HG03135 (cell line): ENCODE measurements around the gene COG2.
"Not testable (repeated sequence)": the region's sequence is repeated elsewhere in the genome, so short reads cannot be mapped to it uniquely, and the experiment has no call there.

Source experiments
- ATAC-seq: cut with Tn5 transposase; IDR thresholded peaks from one replicate; pipeline ENCODE4 v1.9.1; 2021; ENCODE audit warnings: mild to moderate bottlenecking, moderate library complexity; ENCODE audit not compliant: unreplicated experiment

COG2 gene

GRCh38 chr1:230712470-230712942 is 70.2 kb downstream of the COG2 start:
- ATAC-seq, result no peak

- ATAC-seq, result no peak
Observed at GRCh38 chr1:230713138-230713537, 70.9 kb downstream of the COG2 start.

DNA sequence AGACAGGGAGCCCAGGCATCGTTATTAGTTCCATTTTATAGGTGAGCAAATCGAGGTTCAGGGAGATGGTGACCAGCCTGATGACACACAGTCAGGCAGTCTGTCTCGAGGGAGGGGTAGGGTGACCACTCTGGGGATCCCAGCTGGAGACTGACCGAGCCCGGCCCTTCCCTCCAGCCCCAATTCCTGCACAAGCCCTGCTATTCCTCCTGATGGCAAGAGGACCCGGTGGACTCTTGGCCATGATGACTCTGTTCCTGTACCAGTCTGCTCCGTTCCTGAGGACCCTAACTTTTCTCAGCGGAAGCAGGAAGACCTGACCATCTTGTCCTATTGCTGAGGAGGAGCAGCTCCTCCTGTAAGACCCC is 71.2 kb downstream of the COG2 start:
- ATAC-seq, result no peak

DNA sequence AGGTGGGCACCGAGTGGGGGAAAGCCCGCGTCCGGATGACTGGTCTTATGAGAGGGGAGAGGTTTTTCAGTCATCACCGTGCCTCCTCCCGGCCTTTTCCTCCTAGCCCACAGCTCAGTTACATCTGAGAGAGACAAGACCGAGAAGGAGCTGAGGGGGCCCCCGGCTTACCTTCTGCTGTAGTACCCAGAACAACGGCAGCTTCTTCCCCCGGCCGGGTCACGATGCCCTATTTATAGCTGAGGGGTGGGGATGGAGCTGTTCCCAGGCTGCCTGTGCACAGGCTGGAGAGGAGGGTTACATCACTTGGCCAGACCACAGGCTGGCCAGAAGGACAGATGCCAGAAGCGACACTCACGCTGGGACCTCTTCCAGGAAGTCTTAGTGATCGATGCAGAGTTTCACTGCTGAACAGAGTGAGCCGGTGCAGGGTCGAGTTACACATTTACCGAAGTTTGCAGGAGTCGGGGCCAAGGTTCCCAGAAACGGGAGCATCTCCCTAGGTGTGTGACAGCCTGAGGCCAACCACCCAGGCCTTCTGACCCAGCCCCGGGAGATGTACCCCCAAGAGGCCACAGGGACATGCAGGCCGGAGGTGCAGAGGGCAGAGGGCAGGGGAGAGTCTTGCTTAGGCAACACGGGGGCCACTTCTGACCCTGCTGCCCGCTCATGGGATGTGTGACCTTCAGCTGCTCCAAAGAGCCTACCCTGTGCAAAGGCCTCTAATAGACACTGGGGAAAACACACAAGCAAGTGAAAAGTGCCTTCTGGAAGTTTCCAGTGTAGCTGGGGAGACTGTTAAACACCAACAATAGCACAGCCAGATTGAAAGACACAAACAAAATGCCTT is 71.9 kb downstream of the COG2 start, which contains the start of gene AGT:
Gene AGT, minus strand, starts transcription at position 208 of the 850 bp plus-strand sequence. CDS start 3,299 bp downstream, outside the sequence.
- ATAC-seq, result no peak

DNA sequence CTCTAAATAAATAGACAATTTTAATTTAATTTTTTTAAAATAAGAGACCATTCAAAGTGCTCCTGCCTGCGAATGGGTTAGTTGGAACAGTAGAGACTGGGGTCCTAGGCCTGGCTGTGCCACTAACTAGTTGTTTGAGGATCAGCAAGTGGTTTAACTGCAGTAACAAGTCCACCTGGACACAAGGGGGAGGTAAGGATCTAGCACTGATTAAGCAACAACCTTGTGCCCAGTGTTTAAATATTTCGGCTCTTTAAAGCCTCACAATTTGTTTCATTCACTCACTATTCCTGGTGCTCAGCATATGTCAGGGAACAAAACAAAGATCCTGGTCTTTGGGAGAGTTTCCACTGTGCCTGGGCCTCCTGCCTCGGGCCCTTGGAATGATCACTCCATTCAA is 73.2 kb downstream of the COG2 start:
- ATAC-seq, result no peak

DNA sequence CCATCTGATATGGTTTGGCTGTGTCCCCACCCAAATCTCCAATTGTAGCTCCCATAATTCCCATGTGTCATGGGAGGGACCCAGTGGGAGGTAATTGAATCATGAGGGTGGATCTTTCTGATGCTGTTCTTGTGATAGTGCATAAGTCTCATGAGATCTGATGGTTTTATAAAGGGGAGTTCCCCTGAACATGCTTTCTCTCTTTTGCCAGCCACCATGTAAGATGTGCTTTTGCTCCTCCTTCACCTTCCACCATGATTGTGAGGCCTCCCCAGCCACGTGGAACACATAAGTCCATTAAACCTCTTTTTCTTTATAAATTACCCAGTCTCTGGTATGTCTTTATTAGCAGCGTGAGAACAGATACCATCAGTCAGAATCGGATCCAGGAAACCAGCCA is 74.2 kb downstream of the COG2 start:
- ATAC-seq, result not testable (repeated sequence)

DNA sequence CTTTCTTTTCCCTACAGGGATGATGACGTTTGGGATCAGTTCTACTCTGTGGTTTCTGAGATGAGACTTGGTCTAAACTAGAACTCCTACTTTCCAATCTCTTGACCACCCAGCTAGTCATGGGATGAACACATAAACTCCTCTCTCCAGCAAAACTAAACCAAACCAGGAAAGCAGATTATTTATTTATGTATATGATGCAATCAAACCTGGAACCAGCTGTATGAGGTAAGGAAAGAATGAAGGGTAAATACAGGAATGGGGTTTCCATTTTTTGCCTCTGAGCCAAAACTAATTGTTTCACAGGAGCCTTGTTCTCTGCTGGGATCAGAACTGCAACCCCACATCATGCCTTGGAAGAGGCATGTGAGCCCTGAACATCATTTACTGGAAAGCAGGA is 75.0 kb downstream of the COG2 start:
- ATAC-seq, result no peak

GRCh38 chr1:230721849-230722522 is 79.7 kb downstream of the COG2 start:
- not testable (repeated sequence) for ATAC-seq

DNA sequence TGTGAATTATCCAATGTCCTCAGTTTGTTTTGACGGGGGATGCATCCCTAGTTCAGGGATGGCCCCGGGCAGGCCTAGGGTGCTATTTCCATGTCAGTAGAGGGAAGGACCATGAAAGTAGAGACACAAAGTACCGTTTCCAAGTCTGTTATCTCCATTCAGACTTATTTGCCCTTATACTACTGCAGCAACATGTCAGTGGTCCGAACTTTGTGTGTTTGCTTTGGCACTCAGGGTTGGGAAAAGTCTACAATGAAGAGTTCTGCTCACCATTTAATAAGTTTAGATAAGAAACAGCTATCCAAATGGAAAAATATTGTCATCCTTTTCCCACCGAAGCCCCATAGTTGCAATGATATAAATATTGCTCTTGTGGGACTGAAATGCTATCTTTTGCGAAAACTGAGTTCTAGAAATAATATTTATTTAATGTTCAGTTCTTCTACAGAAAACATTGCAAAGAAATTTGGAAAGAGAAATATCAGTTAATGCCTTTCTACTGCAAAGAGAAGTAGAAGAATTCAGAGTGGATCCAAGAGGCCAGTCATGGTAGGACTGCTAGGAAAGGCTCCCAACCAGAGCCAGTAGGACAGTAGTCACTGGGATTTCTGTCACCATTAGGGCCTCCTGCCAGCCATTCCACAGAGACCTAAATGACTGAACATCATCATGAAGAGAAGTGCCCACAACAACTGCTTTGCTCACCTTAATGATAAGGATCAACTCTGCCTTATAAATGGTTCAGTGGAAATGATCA is 83.2 kb downstream of the COG2 start:
- ATAC-seq, result no peak

- ATAC-seq, result no peak
Observed at GRCh38 chr1:230728710-230729392, 86.6 kb downstream of the COG2 start.

GRCh38 chr1:230730977-230731376 is 88.7 kb downstream of the COG2 start:
- ATAC-seq, result no peak

DNA sequence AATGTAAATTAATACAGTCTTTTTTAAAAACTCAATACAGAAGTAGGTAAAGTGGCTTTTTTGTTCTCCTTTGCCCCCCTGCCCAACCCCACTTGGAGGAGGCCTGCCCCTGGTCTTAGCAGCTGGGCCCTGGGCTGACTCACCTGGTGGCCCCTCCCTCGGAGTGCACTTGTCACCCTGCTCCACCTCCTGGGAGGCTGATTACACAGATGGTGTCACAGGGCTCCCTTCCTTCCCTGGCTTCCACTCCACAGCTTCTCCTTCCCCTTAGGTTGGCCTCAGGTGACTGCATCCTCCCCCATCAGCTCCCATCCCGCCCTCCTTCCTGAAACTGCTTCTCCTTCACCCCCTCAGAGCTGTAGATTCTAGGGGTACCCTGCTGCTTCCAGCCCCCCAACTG is 93.2 kb downstream of the COG2 start:
- ATAC-seq, result no peak

DNA sequence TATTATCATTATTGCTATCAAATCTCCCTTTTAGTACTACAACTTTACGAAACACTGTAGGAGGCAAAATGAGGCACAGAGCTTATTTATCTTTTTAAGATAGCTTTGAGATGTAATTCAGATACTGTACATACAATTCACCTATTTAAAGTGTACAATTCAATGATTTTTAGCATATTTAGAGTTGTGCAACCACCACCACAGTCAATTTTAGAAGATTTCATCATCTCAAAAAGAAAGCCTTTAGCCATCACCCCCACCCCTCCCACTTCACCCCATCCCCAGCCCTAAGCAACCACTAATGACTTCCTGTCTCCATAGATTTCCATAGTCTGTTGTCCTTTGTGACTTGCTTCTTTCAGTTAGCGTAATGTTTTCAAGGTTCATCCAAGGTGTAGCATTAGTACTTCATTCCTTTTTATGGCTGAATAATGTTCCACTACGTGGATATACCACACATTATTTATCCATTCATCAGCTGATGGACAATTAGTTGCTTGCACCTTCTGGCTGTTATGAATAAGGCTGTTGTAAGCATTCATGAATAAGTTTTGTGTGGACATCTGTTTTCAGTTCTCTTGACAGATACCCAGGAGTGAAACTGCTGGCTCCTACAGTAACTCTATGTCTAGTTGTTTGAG is 95.5 kb downstream of the COG2 start:
- no peak for ATAC-seq

DNA sequence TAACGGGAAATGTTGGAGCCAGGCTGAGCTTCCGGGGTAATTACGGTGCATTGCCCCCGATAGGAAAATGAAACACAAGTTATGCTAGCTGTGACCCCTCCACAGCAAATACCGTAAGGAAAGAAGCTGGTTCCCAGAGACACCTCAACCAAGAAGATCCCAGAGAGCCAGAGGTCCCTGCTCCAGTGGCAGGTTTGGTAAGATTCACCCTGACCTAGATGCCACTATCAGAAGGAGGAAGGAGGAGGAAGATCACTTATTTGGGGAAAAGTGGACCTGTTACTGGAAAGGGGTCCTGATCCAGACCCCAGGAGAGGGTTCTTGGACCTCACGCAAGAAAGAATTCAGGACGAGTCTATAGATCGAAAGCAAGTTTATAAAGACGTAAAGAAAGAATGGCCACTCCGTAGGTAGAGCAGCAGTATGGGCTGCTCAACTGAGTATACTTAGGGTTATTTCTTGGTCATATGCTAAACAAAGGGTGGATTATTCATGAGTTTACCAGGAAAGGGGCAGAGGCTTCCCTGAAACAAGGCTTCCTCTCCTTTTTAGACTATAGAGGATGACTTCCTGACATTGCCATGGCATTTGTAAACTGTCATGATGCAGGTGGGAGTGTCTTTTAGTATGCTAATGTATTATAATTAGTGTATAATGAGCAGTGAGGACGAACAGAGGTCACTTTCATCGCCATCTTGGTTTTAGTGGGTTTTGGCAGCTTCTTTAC is 97.4 kb downstream of the COG2 start:
- no peak for ATAC-seq
